ENCODE results near the gene SMPX.

SMPX gene

DNA sequence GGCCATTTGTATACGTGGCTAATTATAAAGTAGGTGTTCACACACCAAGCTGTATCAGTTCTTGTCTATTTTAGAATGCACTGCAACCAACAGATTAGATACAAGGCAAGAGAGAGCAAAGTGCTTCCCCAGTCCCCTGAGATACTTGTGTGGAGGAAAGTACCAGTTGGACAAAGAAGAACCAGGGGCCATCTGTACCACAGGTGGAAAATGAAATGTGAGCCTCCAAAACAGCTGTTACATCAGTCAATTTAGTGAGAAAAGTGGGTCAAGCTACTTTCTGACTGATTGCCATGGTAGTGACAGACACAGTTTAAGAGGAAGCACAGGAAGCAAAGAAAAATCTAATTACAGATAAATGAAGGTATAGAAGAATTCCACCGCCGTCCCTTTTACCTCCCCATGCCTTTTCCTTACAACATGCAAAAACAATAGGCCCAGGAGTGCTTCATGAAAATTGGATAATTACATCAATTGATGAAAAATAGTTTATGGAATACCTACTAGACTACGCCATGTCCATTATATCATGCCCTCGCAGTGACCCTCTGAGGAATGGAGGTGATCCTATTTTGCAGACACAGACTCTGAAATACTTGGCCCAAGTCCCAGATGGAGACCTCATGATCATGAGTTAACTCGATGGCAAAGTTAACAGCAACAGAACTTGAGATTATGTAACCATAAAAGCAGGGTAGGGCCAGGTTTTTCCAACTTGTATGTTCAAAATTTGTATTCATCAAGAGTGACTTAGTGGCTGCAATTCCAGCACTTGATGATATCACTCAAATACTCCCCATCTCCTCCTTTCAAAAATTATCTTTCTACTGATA, 15.8 kb downstream of the SMPX start:
- no peak for DNase-seq

DNA sequence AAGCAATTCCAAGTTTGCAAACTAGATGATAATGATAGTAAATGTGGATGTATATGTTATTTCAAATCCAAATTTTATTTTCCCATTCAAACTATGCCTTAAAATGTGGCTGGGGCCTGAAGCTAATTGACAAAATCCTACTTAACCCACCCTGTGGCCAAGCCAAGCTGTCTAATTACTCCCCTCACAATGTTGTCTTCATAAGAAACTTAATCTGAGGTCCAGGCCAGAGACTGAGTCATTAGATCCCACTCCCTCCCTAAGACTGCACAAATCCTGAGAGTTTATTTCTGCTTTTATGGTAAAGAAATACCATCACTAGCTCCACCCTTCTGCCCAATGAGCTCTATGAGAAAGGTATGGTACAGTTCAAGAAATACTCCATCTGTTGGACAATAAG, 16.6 kb downstream of the SMPX start:
- DNase-seq: no peak

DNA sequence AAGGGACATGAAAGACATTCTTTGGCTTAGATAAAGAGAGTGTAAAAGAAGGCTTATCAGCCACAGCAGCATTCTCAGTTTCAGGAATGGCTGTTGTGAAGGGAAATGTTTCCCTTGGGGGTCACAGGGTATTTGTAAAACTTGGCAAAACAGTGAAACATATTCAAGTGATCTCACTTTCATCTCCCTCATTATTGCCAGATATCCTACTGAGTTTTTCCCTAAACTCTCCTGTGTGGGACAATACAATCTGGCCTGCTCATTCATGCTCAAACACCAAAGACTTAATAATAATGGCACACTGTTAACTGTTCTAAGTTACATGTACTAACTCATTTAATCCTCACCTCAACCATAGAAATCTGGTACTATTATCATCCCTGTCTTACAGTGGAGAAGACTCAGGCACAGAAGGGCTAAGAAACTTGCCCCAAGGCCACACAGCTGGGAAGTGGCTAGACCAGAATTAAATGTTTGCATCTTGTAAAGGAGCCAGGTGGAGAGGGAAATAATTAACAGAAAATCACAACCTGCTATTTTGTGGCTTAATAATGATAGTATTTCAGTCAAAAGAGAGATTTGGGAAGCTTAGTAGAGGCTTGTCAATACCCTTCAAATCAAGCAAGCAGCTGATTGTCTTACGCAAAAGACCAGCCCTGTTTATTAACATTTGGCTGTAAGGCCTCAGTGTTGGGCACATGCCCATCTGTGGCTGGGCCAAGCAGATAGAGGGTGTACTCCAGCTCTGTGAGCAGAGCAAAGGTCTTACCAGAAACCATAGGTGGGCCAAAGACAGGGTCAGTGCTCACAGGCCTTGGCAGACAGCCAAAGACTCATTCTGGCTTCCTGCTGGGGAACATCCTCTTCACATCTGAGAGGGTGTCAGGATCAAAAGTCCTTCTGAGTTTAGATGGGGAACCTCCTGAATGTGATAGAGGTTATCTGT, 17.3 kb downstream of the SMPX start:
- DNase-seq: no peak

DNA sequence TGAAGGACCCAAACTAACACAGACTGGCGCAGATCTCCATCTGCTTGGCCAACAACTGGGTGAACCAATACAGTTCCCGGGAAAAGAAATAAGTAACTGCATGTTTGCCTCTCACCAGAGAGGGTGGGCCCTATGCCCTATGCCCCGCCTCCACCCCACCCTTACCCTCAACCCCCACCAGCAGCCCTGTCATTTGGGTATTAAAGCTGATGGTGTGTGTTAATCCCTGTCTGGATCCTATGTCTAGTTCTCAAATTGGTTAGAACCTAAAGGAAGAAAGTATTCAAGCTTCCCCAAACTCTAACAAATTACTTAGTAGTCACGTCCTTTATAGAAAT, 19.0 kb downstream of the SMPX start:
- DNase-seq: no peak

DNA sequence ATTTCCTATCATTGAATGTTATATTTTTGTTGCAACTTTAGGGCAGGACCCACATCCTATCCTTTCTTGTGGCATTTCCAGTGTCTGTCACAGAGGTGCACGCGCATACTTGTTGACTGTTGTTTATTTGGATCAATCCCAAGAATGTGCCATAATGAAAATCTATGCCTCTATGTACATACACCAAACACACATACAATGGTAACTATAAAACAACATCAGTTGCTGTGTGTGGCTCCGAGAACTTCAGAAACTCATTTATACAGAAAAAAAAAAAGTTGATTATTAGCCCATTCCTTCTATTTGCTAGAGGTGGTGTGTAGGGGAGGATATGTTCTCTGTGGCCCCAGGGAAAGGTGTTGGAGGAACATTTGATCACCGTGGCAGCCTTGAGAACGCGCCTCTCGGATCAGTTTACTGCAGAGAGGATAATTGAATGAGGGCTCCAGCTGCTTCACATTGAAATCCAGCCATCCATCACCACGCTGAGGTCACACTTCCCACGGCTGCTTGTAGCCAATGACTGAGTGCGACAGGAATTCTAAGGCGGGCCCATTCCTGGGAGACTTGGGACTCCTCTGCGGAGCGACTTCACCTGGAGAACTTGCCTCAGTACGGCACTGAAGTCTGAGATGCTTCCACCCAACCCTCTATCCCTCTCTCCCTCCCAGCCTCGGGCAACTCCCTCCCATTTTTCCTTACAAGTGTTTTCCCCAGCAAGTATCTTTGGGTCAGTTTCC, 19.5 kb downstream of the SMPX start:
- no peak for DNase-seq

DNA sequence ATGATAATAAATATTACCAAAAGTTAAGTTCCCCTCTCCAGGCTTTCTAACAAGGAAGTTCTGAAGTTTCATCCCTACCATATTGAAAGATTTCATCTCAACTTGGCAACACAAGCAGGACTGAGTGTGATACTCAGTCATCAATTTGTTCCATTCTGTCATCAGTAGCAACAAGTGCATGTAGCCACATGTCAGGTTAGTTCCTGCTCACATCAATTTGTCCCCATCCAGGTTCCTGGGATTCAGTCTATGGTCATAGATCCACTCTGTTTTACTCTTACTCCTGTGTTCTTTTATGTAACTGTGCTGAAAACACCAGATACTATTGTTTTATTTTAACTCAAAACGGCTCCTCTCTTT, 22.2 kb downstream of the SMPX start:
- DNase-seq: no peak

DNA sequence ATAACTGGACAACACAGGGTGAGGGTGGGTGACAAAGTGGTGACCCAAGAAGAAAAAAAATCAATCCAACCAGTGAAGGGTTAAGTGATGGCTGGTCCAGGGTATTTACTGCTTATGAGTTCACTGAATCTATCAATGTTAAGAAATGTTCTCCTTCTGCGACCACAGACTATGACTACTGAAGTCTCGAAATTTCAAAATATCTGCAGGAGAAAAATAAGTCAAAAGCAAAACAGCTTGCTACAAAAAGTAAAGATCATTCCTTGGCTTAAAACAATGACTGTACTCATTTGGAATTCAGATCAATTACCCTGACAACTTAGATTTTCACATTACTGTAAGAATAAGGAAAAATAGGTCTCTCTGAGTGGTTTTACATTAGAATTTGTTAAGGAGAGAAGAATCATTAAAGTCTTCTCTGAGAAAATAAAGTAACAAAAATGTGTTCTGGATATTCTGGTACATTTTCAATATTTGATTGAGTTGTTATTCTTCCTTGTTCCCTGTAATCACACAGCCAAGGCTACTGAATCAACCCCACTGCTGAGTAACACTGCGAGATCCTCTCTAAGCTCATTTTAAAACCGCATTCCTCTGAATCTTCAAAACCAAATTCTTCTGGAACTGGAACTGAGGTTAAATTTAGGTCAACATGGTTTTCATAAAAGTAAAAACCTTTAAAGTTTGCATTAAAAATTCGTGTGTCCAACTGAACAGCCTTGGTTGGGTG, 22.7 kb downstream of the SMPX start:
- no peak for DNase-seq

DNA sequence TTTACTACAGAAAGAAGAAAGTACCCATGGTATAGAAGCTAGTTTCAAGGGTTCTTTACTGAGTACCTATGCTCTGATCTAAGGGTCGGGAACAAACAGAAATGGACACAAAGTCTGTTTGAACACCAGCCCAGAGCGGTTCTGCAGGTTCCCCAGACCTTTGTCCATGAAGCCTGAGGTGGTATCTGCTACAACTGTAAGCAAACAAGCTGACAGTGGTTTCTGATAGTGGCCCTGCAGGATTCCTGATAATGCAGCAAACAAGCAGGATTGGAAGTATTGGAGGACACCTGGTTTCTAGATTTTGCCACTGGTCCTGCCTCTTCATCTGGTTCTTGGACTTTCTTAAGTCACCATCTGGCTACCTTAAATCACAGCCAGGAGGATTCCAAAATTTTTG, 23.7 kb downstream of the SMPX start:
- no peak for DNase-seq

DNA sequence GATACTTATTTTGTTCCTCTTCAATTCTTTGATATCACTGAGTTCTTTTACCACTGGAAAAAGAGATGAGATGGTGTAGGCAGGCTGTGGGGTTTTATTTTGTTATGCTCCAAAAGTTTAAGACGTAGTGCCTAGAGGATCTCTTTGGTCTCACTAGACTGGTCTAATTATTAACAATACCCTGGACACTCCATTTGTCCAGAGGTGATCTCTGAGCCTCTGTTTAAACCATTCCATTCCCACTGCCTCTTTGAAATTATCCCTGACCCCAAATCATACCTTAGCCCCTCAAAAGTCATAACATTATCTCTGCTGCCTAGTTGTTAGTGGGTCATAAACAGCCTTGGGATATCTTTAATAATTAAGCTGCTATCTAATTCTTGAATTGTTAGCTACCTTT, 24.2 kb downstream of the SMPX start:
- no peak for DNase-seq

DNA sequence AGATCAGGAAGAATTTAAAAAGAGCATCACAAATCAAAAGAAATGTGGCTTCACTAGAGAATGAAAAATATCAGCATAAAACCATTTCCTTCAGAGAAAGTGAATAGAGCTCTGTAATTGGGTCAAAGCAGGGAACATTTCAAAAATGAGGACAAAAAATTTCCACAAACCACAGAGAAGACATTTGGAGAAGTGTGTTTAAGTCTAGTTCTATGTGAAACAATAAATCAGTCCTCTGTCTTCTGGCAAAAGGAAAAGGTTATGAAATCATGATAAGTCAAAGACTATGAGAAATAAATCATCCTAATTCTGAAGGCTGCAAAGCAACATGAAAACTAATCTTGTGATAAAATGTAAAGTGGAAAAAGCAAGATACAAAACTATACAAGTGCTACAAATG, 27.9 kb downstream of the SMPX start:
- no peak for DNase-seq

DNA sequence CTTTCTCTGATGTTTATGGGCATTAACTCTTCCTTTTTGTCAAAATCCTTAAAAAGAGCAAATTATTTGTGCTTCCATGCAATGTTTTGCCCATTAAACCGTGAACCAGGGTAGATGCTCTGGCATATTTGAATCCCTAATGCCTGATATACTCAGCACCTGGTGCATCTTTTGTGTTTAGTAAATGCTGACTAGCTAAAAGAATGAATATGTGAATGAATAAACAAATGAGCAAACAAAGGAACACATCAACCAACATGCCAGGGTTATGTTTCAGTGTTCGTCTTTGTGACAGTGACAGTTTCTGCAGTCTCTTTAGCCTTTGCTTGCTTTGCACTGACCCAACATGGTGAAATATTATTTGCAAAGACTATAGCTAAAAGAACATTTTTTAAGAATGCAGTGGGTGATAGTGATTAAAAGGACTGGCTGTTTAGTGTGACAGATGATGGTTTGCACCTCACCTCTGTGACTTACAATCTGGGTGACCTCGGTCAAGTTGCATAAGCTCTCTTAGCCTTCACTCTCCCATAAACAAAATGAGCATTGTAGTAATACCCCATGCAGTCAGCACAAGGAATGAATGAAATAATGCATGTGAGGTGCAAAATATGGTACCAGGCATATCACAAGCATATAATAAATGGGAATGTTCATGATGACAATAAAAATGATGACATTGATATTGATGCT, 29.5 kb downstream of the SMPX start:
- DNase-seq: no peak

DNA sequence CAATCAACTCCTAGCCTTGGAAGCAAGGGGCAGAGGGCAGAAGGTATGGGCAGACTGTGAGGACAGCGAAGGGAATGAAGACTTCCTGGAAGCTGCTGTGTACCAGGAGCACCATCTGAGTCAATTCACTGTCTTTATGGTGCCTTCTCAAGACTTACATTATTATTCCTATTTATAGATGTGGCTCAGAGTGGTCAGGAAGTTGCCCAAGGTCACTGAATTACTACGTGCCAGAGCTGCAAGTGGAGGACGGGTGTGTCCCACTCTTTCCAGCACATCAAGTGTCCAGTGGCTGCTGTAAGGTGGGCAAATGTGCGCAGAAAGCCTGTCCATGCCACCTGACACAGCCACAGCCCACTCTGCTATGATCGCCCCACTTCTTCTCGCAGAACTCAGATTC, 32.0 kb downstream of the SMPX start:
- no peak for DNase-seq

DNA sequence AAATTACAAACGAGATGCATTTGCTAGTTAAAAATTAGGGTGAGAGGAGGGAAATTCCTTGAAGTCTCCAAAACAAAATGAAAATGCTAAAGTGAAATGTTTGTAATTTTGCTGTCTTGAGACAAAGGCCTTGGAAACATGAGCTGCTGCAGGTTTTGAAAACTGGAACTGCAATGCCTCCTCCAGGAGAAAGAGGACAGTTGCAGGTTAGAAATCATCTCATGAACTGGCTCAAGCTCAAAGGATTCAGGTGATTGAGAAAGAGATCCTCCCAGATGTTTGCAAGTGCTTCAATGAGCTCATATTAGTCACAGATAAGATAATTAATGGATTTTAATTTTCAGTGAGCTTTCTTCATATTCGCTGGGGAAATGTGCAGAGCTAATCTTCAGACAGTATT, 32.4 kb downstream of the SMPX start:
- DNase-seq: peak in 1 of 2 donors; percentile 6

DNA sequence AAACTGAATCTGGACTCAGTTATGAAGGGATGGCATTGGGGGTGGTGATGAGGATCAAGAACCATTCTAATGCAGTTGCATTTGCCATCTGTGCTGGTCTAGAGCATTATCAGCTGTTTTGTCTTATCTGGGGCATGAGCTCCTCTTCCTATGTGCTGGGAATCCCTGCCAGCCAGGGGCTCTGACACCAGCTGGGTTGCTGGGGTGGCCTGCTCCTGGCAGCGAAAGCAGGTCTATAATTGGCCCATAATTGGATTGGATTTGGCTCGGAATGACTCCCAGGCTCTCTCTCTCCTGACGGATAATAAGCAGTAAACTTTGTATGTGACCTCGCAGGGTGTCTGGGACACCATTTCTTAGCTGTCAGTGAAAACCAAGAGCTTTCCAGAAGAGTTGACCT, 34.1 kb downstream of the SMPX start:
- DNase-seq: no peak

DNA sequence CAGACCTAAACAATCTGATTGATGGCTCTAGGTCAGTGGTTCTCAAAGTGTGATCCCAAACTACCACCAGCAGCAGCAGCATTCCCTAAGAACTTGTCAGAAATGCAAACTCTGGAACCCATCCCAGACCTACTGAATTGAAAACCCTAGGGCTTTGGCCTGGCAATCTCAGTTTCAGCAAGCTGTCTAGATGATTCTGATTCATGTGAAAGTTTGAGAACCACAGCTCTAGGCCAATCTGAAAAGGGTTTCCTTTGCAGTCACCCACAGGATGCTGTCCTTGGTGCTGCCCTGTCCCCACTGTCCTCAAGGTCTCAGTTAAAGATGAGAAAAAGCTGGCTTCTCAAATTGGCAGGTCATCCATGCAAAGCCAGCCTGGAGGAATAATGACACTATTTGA, 34.8 kb downstream of the SMPX start:
- DNase-seq: no peak

DNA sequence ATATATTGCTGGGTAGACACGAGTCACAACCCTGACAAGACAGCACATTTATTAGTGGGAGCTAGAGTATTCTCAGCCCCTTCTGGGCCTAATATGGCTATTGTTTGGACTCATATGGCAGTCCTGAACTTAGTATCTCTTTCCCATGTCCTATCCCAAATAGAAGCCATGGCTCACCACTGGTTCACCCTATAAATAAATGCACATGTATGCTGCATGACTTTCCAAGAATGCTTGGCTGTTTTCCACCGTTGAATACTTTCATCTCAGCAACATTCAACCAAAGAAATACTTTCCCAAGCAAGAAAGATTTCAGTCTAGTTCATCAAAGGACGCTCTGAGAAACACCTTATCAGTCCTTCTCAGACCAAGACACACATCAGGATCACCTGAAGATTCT, 36.7 kb downstream of the SMPX start:
- no peak for DNase-seq

DNA sequence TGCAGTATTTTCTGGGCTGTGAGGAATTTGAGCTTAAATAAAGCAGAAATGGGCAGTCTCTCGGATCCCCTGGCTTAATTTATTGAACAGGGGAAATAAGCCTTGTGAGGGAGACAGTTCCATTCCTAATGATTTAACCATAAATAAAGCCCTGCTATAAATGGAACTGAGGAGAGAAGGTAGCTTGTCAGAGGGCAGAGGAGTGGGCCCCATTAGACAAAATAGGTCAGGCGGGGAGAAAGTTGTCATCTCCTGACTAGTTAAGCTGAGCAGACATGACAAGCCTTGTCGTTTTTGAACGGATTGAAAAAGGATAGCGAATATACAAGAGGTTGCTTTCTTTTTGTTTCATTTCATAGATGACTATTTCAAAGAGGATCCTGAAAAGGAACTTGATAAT, 39.3 kb downstream of the SMPX start:
- no peak for DNase-seq

DNA sequence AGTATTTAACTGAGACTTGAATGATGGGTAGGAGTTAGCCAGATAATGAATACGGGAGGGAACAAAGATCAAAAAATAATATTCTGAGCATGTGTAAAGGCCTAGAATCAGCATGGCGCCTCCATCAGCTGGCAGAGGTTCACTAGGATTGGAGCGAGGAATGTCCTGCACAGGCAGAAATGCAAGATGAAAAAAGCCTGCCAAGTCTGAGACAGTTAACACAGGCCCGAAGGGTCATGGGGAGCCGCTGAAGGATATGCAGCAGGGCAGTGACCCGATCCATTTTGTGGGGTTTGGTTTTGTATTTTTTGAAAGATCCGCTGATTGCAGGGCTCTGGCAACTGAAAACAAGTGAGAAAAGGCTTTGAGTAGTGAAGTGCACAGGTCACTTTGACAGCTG, 40.1 kb downstream of the SMPX start:
- DNase-seq: no peak

DNA sequence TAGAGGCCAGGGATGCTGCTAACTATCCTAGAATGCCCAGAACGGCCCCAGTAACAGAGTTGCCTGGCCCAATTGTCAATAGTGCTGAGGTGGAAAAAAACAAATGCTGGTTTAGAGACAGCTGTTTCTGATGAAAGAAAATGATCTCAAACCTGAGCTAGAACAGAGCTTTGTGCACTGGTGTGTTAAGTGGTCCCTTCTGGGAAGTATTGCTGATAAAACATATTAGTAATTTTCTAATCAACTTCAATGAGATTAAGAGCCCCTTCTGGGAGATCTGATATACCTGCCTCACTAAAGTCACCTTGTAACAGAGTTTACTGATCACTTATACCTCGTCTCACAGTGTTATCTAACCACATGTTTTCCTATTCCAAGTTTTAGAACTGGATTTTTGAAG, 42.1 kb downstream of the SMPX start:
- DNase-seq: no peak

DNA sequence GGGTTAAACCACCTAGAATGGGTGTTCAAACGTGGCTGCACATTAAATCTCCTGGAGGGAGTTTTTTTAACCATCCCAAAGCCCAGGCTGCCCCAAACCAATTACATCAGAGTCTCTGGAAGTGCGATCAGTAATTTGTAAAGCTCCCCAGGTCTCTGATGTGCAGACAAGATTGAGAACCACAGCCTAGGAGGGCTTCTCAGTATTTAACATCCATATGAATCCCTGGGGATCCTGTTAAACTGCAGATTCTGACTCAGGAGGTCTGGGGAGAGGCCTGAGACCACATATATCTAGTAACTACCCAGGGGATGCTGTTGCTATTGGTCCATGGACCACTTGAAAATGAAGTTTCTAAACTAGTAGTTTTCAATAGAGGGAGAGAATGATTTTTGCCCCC, 42.6 kb downstream of the SMPX start:
- no peak for DNase-seq

DNA sequence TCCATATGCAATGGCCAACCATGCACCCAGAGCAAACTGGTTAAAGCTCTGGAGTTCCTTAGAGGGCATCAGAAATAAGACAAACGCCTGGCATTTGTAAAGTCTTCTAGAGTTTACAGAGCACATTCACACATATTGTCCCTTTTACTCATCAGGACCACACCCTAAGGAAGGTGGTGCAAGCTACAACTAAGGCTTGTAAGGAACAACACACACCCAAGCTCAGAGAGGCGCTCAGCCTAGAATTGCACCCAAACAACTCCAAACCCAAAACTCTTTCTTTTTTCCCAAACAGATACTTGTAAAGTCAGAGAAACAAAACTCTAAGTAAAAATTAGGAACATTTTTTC, 46.1 kb downstream of the SMPX start:
- DNase-seq: no peak

DNA sequence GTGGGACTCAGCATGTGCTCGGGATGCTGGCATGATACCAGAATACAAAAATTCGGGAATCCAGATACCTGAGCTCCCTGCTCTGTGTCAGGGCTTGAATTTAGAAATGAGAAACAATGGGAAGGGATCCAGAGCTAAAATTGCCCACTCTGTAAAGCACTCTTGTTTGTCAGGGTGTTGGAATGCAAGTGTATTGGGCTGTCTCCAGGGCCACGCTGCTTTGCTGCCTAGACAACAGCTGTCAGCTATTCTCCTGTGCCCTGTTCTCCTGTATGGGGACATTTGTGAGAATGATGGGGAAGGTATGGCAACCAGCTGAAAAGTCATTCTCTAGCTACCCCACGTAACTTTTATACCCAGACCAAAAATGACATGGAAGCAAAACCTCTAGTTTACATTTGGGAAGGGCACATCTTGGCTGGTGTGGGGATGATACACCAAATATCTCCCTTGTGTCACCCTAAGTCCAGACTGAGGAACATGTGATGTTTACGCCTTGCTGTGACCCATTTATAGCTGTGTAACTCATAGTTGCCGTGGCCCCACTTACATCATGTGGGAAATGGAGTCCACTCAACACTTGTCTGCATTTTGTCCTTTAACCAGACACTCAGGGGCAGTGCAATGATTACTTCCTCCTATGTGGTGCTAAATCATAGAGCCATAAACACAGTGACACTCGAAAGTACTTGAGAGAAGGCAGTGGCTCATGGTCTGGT, 46.6 kb downstream of the SMPX start:
- DNase-seq: no peak
